HG03175 (cell line): ENCODE measurements around the gene MAS1L.

Experiments
- ATAC-seq: cut with Tn5 transposase; IDR thresholded peaks from one replicate; pipeline ENCODE4 v1.9.1; 2021; ENCODE audit warnings: mild to moderate bottlenecking, moderate library complexity; ENCODE audit not compliant: unreplicated experiment

Gene MAS1L

DNA sequence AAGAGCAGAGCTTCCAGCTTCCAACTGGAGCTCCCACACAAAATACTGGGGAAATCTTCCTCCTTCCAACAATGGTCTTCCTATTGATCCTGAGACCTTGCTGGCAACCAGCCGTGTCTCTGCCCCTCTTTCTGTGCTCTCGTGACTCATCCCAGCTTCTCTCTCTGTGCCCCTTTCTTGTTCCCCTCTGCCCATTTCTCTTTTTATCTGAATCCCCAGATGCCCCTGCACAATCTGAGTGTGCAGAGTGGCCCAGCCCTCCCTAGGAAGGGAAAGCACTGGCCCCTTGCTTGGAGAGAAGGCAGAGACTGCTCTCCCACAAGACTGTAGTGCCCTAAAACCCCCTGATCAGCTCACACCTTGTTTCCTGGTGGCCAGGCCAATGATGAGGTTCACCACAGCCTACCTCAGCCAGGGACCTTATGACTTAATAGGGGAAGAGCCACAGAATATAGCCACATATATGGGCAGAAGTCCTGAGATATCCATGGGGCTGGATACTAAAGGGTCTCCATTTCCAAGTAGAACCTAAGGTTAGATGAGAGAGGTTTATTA lies 23.1 kb upstream of the MAS1L start:
- ATAC-seq = no peak

DNA sequence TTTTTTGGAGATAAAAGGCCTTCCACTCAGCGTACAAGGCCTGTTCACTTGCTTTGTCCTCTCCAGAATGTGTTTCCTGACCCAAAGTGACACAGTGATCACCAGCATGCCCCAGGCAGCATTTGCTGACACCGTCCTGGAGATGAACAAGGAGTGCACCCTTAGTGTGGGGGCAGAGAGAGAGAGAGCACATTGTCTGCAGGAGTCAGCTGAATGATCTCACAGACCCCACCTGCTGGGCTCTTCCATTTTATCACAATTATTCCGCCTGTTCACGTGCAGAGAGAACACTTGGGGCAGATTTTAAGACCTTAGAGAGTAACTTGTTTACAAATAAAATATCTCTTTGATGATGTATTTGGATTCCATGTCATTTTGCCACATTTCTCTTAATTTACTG lies 22.4 kb upstream of the MAS1L start:
- no peak for ATAC-seq

DNA sequence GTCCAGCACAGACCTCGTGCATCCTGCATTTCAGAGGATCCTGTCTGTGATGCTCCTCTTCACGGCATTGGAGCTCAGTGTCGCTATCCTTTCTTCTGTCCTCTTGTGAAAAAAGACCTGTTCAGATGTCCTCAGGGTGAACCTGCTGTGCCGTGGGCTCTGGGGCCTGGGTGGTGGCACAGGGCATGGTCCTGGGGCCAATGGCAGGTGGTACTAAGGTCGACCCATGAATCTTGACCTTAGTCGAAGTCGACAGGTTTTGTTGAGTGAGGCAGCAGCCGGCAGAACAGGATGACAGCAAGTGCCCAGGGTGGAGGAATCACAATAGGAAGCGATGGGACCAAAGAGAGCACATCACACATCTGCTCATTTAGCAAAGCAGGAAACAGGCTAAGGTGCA lies 22.0 kb upstream of the MAS1L start:
- no peak for ATAC-seq

DNA sequence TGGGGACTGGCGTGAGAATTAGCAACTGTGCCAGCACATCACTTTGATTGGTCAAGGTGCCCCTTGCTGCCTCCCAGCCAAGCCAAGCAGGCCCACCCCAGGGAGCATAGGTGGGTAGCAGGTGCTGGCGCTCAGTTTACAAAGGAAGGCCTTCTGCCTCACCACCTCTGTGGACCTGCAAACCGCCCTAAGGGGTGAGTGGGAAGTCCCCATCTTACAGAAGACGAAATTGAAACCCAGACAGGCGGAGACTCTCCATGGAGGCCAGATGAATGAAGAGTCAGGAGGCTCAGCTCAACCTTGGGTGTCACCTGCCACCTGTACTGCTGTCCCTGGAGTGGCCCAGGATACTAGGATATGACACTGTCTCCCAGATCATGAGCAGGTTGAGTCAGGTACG lies 21.5 kb upstream of the MAS1L start:
- no peak for ATAC-seq

DNA sequence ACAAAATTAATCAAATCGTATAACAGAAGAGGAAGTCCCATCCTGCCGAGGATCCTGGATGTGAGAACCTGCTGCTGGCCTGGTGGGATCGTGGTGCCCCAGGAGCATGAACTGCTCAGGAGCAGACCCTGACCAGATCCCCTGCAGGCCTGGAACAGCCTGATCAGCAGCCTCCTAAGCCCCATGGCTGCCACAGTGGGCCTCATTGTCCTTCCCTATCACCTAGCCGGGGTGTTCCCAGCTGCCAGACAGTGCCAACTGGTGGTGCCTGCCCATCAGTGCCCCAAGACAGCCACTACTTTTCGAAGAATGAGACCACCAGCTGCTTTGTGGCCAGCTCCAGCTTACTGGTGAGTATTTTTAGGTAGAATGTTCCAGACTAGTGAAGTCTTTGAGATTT lies 19.6 kb upstream of the MAS1L start:
- ATAC-seq = no peak

DNA sequence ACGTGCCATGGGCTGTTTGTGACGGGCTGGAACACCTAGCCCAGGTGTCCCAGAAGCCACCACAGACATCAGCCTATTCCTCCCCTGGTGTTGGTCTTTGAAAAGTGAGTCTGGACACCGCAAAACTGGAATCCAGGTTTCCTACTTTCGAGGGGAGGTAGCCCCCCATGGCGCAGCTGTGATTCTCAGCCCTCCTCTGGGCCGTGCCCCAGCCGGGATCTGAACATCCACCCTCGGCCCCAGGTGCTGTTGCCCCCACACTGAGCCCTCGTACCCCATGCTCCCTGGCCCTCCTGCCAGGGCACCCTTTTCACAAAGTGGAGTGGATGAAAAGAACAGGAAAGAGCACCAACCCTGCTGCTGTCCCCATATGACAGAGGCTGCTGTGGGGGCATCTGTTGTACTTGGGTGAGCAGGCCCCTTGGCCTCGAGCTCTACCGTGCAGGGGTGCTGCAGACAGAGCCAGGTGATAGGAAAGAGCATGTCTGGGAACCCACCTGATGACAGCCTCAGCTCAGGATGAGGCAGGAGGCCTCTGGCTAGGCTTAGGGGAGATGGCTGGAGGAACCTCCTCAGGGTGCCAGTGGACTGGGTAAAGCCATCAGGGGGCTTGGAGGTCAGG lies 18.8 kb upstream of the MAS1L start:
- ATAC-seq = no peak

DNA sequence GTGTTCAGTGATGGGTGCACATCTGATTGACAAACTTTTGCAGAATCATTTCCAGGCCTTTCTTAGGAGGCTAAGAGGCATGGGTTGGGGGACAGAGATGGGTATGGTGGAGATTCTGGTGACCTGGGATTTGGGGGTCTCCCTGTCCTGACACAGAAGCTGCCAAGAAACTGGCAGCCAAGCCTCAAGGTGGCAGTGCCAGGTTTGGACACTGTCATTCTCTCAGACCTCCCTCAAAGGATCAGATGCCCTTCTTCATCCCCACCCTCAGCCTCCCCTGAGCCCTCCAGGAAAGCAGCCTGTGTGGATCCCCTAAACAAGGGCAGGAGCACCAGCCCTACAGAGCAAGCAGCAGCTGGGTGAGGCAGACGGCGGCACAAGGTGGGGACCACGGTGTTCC lies 18.1 kb upstream of the MAS1L start:
- no peak for ATAC-seq

DNA sequence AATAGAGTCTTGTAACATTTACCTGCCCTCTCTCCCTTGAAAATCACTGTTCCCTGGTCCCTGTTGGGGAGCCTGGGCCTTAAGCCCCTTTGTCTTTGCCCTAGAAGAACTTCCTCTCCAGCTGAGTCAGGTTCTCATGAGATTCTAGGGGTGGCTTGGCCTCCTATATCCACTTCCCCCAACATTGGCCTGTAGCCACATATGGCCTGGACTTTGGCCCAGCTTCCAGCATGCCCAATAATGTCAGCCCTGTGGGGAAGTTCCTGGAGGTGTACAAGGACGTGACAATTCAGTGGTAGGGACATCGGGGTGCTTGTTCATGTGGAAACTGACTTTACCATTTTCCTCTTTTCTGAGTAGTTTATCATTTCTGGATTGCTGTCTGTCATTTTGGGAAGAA lies 17.2 kb upstream of the MAS1L start:
- ATAC-seq = no peak

DNA sequence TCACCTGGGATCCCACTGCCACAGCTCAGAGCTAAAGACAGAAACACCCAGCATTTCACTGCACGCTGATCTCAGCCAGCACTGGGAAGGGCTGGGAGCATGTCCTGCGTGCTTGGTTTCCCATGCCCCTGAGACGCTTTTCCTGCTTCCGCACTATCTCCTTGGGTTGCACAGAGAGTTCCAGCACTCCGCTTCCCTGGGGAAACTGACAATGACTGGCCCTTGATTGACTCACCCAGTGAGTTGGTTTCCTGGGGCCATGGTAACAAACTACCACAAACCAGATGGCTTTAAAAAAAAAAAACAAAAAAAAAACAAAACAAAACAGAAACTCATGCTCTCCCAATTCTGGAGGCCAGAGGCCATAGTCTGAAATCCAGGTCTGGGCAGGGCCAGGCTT lies 14.8 kb upstream of the MAS1L start:
- no peak for ATAC-seq

DNA sequence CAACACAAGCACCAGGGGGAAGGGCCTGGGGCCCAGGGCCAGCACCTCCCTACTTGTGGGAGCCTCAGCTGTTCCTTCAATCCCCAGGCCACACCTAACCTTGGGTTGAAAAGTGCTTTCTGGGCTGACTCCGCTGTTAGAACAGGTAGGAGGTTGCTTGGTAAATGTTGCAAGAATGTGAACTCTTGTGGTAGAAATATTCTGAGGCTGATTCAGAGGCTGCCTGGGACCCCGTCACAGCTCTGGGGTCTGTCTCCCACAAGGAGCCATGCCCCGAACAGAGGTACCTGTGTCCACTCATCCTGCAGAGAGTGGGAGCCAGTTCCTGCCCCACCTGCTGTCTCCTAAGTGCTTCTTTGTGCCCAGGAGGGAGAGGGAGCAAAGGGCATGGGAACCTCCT lies 14.4 kb upstream of the MAS1L start:
- ATAC-seq = no peak

DNA sequence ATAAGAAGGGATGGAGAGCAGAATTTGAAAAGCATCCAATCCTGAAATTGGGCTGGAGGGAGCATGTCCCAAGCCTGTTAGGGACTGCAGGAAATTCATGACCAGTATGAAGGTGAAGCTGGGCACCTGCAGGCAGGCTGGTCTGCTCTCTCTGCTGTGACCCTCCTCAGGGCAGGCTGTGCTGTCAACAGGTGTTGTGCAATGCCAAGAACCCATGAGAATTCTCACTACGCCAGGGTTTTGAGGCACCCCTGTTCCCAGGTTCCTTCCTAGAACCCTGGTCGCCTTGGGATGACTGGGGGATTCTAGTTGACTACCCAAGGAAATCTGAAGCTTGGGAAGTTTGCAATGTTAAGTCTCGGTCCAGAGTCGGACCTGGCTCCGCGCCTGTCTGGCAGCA lies 13.3 kb upstream of the MAS1L start:
- ATAC-seq = no peak

DNA sequence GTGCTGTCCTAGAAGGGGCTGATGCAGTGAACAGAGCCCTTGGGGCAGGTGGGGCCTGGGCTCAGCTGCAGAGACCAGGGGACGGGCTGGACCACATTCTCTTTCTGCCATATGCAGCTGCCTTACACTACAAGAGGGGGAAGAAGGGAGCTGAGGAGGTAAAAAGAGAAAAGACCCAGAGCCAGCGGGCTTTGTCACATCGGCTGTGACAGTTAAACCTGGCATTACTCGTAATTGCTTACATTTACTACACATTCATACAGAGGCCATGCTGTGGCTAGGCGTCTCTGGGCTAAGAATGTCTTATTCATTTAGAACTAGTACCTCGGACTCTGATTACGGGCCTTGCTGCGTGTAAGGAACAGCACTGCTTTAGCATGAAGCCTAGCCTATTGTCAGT lies 12.8 kb upstream of the MAS1L start:
- no peak for ATAC-seq

DNA sequence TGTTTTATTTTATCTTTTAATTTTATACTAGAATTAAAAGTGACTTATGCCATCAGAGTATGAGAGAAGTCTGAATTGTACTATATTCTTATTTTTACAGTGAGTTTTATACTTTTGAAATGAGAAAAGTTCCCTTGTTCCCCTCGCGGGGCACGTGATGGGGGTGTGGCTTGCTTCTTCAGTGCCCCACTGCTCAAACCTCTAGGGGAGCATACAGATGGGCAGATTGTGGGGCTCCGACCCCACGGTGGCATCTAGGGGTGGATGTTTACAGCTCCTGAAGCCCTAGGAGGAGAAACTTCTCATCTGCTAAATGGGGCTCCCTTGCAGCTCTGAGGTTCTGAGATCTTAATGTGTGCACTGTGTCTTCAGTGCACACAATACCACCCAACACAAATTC lies 11.9 kb upstream of the MAS1L start:
- no peak for ATAC-seq

DNA sequence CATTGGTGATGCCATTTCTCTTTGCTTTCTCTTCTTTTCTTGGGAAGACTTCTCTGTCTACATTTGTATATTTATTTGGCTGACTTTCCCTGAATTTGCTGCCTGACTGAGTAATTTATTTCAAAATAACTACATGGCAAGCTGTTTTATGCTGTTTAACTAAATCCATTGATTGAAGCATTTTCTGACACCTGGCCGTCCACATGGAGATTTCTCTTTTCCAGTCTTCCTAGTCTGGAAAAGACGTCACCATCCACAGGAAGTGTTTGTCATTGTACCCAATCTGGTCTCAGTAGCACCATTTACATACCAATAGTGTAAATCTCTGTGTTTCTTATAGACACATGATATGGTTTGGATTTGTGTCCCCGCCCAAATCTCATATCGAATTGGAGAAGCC lies 9.2 kb upstream of the MAS1L start:
- ATAC-seq = no peak

DNA sequence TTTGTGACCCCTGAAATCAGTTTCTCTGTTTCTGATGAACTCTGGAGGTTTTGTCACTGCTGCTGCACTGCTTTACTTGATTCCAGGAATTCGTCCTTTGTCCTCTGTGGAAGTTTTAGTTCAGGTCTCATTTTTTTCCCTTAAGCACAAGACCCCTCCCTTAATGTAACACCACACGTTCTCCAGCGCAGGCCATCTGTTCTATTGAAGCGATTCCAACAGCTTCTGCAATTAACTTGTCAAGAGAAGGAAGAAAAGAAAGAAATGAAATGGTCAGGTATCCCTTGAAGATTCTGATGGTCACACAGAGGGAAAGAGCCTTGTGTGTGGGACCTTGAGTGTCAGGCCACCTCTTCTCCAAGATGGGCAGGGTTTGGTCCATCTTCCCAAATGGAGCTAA lies 7.8 kb upstream of the MAS1L start:
- no peak for ATAC-seq

DNA sequence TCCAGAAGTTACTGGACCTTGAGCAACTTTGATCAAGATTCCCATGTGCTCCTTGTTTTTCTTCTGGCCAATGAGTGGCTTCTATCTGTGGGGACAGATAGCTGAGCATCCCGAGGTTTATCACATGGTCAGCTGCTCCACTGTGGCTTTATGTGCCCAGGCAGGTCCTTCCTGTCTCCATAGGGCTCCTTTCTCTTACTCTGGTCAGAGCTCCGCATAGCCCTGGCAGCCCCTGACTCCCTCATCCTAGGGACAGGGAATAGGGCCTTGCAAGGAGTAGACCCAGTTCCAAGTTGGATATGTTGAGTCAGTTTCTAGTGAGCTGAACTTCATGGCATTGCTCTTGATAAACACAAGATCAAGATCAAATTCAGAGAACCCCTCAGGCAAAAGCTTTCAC lies 6.4 kb upstream of the MAS1L start:
- no peak for ATAC-seq

DNA sequence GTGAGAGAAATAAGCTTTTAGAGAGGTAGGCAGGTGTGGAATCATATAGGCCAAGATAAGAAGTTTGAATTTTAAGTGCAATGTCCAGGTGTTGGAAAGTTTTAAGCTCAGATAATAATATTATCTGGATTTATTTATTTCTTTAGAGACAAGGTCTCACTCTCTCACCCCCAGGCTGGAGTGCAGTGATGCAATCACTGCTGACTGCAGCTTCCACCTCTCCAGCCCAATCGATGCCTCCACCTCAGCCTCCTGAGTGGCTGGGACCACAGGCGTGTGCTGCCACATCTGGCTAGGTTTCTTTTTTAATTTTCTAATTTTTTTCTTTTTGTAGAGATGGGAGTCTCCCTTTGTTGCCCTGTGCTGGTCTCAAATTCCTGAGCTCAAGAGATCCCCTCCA lies 5.5 kb upstream of the MAS1L start:
- ATAC-seq = no peak

DNA sequence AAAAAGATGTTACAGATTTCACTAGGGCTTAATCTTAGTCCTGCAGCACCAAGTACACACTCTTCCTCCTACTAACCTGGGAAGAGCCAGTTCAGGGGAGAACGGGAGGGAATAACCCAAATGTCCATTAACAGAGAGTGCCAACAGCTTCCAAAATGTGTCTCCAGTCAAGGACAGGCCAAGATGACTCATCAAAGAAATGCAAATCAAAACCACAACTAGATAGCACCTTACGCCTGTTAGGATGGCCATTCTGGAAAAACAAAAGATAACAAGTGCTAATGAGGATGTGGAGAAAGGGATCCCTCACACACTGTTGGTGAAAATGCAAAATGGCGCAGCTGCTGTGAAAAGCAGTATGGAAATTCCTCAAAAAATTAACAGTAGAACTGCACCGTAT lies 3.8 kb upstream of the MAS1L start:
- ATAC-seq = no peak

DNA sequence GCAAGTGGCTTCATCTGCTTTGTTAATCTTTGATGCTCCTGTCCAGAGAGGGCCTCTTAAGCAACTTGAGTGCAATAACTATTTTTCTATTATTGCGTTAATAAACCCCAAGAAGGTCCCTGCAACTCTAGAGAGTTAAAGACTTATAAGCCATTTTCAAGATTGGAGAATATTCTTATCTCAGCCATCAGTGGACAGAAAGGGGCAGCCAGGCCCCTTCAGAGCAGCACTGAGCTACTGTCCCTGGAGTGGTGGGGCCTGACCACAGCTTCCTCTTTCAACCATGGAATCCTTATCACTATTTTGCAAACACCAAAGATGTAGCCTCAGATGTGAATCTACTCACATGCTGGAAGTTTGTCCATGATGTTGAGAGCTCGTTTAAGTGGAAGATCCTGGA lies 2.8 kb upstream of the MAS1L start:
- ATAC-seq = no peak

DNA sequence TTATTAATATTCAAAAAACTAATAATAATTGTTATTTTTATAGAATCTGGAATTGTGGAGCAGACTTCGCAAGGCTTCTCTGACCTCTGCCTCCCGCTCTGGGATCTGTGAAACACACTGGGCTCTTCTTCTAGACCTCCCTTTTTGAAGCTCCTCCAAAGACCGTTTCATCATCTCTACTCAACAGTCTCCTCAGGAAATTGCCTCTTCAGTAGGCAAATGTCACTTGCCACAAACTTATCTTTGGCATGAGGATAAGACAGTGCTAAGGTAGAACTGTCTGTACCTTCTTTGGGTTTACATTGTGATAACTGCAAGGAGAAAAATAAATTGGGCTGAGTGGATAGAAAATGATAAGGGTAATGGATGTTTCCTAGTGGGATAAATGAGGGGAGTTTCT lies 2.3 kb upstream of the MAS1L start:
- ATAC-seq = no peak

DNA sequence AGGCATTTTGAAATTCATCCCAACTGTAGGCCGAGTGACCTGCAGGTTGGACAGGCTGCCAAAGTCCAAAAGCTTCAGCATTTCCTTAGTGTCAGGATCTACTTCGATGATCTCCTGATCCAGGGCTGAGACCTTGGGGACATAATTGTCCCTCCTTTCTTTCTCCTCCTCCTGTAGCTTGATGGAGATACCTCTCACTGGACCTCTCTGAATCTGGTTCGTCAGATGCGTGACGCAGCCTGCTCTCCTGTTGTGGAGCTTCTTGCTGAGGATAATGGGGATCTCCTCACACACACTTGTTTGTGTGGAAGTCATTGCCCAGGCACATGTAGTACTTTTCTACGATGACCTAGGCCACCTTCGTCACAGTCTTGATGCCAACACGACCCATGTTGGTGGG lies 1.5 kb upstream of the MAS1L start:
- no peak for ATAC-seq

DNA sequence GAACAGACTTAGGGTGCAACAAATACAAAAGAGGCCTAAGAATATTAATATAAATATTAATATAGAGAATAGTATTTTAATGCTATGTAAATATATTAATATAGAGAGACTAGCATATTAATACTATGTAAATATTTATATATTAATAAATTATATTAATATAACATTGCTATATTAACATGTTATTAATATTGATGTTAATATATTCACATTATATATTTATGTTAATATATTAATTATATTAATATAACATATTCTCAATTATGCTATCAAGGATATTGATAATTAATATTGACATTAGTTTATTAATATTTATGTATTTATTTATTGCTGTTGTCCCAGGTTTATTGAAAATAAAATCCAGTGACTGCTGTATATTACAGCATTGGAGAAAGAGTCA lies 1.1 kb upstream of the MAS1L start:
- ATAC-seq = no peak

DNA sequence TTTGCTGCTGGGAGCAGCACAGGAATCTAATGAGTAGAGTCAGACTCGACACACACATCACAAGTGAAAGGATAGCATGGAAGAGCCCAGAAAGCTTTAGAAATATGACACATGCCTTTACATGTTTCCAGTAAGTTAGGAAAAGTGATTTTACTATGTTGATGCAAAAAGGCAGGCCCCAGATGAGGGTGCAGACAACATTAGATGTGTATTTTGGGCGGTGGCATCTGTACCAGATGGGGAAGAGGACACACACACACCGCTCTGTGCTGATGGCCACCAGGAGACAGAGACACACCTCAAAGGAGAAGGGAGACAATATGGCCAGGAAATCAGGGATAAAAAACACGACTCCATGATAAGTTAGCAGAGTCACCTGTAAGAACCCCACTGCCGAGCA lies 625 bp downstream of the MAS1L start:
- no peak for ATAC-seq

DNA sequence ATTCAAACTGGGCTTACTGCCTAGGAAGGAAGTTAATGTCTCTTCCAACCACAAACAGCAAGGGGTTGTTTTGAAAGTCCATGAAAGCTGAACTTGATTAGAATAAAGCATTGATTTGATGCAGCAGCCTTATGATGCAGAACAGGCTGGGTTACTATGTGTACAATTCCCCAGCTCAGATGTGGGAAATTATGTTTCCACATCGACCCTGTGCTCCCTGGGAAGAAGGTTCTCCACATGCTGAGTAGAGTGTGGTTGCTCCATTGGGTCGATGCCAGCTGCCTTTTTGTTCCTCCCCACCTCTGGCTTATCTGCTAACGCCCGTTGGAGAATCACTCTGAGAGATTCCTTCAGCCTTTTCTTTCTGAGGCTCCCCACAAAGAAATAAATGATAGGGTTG lies 1.2 kb downstream of the MAS1L start:
- no peak for ATAC-seq
